ENCODE measurements around the gene SLC38A3. TPM values are rescaled to one million over a fixed set of nuclear protein-coding genes. Genes with fewer than 3 reads are reported as not detected.

SLC38A3 gene
- total and polyA plus RNA-seq, 2 donors from 2014 or later, result 1.6 to 4.2 TPM

GRCh38 chr3:50214824-50215223, 9.8 kb downstream of the SLC38A3 start:
- no peaks in the 10 kb centered on the region for H3K4me1 ChIP-seq (ENCODE audit: control insufficient read depth in 2 of 3, insufficient read depth in 2 of 3, low read depth in 1 of 3, low read length in 3 of 3)
- no peak overlapping the region for H3K9ac ChIP-seq (ENCODE audit: low read length in 3 of 3)
- FAIRE-seq (no peak), DNase-seq (no peak)
- intact Hi-C loops (cut with DNase I), result no loop called here
- no peak overlapping the region for H3K4me3 ChIP-seq (ENCODE audit: low read length in 3 of 3)
- TF ChIP-seq CTCF (IDR thresholded peaks at IDR 0.05; ENCODE audit: borderline replicate concordance, extremely low read depth, insufficient read depth), result no peak
- H3K27ac ChIP-seq (ENCODE audit: low read depth in 2 of 2, low read length in 2 of 2), result no peak overlapping the region
- no peaks in the 10 kb centered on the region for H3K36me3 ChIP-seq (ENCODE audit: control insufficient read depth in 2 of 3, insufficient read depth in 3 of 3, low read length in 3 of 3)
- no peaks in the 10 kb centered on the region for H3K27me3 ChIP-seq (ENCODE audit: control insufficient read depth, insufficient read depth, low read length)
- H3K9me3 ChIP-seq (ENCODE audit: control insufficient read depth in 2 of 3, insufficient read depth in 1 of 3, low read length in 3 of 3), result no peaks in the 10 kb centered on the region

DNA sequence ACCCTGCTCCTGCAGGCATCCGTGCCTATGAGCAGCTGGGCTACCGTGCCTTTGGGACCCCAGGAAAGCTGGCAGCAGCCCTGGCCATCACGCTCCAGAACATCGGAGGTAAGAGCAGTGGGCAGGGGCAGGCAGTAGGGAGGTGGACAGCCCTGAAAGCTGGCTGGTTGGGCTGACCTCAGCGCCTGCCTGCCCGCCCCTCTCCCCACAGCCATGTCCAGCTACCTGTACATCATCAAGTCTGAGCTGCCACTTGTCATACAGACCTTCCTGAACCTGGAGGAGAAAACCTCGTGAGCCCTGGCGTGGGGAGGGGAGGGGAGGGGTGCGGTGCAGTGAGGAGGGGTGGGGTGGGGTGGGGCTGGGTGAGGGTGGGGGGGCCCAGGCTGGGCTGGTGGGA, 10.5 kb downstream of the SLC38A3 start:
- H3K4me3 ChIP-seq (ENCODE audit: low read length in 3 of 3), result no peak overlapping the region
- H3K27ac ChIP-seq (ENCODE audit: low read depth in 2 of 2, low read length in 2 of 2), result no peak overlapping the region
- intact Hi-C loops (cut with DNase I), result no loop called here
- DNase-seq (no peak), FAIRE-seq (no peak)
- no peaks in the 10 kb centered on the region for H3K4me1 ChIP-seq (ENCODE audit: control insufficient read depth in 2 of 3, insufficient read depth in 2 of 3, low read depth in 1 of 3, low read length in 3 of 3)
- H3K9ac ChIP-seq (ENCODE audit: low read length in 3 of 3), result no peak overlapping the region
- H3K36me3 ChIP-seq (ENCODE audit: control insufficient read depth in 2 of 3, insufficient read depth in 3 of 3, low read length in 3 of 3), result no peaks in the 10 kb centered on the region
- no peaks in the 10 kb centered on the region for H3K9me3 ChIP-seq (ENCODE audit: control insufficient read depth in 2 of 3, insufficient read depth in 1 of 3, low read length in 3 of 3)
- no peak for TF ChIP-seq CTCF (IDR thresholded peaks at IDR 0.05; ENCODE audit: borderline replicate concordance, extremely low read depth, insufficient read depth)
- H3K27me3 ChIP-seq (ENCODE audit: control insufficient read depth, insufficient read depth, low read length), result no peaks in the 10 kb centered on the region

- Histone ChIP-seq H3K9ac (ENCODE audit: low read length in 3 of 3) (no peak overlapping the region), H3K36me3 (ENCODE audit: control insufficient read depth in 2 of 3, insufficient read depth in 3 of 3, low read length in 3 of 3) (no peaks in the 10 kb centered on the region), H3K9me3 (ENCODE audit: control insufficient read depth in 2 of 3, insufficient read depth in 1 of 3, low read length in 3 of 3) (no peaks in the 10 kb centered on the region), H3K27ac (ENCODE audit: low read depth in 2 of 2, low read length in 2 of 2) (no peak overlapping the region), H3K4me1 (ENCODE audit: control insufficient read depth in 2 of 3, insufficient read depth in 2 of 3, low read depth in 1 of 3, low read length in 3 of 3) (peaks cover 0 to 2% (median 0%) of the 10 kb centered on the region in 3 donors), H3K4me3 (ENCODE audit: low read length in 3 of 3) (no peak overlapping the region), H3K27me3 (ENCODE audit: control insufficient read depth, insufficient read depth, low read length) (no peaks in the 10 kb centered on the region)
- no peak for TF ChIP-seq CTCF (IDR thresholded peaks at IDR 0.05; ENCODE audit: borderline replicate concordance, extremely low read depth, insufficient read depth)
- DNase-seq (no peak), FAIRE-seq (no peak)
- intact Hi-C loops (cut with DNase I), result no loop called here
Observed at GRCh38 chr3:50217681-50218080, 12.6 kb downstream of the SLC38A3 start.

GRCh38 chr3:50218448-50218847, 13.4 kb downstream of the SLC38A3 start:
- no peak for FAIRE-seq
- H3K27ac ChIP-seq (ENCODE audit: low read depth in 2 of 2, low read length in 2 of 2), result no peak overlapping the region
- no peak overlapping the region for H3K4me3 ChIP-seq (ENCODE audit: low read length in 3 of 3)
- no peak for TF ChIP-seq CTCF (IDR thresholded peaks at IDR 0.05; ENCODE audit: borderline replicate concordance, extremely low read depth, insufficient read depth)
- H3K36me3 ChIP-seq (ENCODE audit: control insufficient read depth in 2 of 3, insufficient read depth in 3 of 3, low read length in 3 of 3), result no peaks in the 10 kb centered on the region
- no peak for DNase-seq
- H3K4me1 ChIP-seq (ENCODE audit: control insufficient read depth in 2 of 3, insufficient read depth in 2 of 3, low read depth in 1 of 3, low read length in 3 of 3), result peaks cover 0 to 2% (median 0%) of the 10 kb centered on the region in 3 donors
- intact Hi-C loops (cut with DNase I), result no loop called here
- no peaks in the 10 kb centered on the region for H3K27me3 ChIP-seq (ENCODE audit: control insufficient read depth, insufficient read depth, low read length)
- no peaks in the 10 kb centered on the region for H3K9me3 ChIP-seq (ENCODE audit: control insufficient read depth in 2 of 3, insufficient read depth in 1 of 3, low read length in 3 of 3)
- H3K9ac ChIP-seq (ENCODE audit: low read length in 3 of 3), result no peak overlapping the region
